Ovary (tissue), 3 donors: Measurements from ENCODE around the gene IST1.

Experiments
- POLR2A ChIP-seq: fragments of 450-650 bp; IDR thresholded peaks from one replicate; pipeline ENCODE4 v1.6.1; 2017; ENCODE audit warnings: antibody characterized with exemption, mild to moderate bottlenecking, moderate library complexity
- TF ChIP-seq, protein P1 (sequence below), 3 donors: fragments of 450-650 bp in 2 of 3; fragments of 200-600 bp in 1 of 3; IDR thresholded peaks; one replicate each; pipeline versions ENCODE4 v1.5.1 to v1.8.0; 2016 to 2022; ENCODE audit warnings: antibody characterized with exemption in 3 of 3, mild to moderate bottlenecking in 1 of 3
- donor health status: DM: no; HTN: no; CAD: no.

DNA sequence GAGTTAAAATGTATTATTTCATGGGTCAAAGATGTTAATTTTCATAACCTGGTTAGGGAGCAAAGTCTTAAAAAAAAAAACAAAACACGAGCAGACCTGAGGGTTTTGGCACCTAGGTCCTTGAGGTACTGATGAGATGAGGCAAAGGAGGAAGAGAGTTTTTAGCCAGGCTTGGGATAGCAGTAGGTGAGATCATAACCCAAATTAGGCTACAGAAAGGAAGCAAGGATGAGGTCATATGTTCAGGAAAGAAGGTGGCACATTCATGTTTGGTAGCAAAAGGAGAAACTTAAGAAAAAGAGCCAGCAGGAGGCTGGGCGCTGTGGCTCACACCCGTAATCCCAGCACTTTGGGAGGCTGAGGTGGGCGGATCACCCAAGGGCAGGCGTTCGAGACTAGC, 46.7 kb upstream of the IST1 start:
- TF ChIP-seq POLR2A = no peak
- TF ChIP-seq, protein P1, sequence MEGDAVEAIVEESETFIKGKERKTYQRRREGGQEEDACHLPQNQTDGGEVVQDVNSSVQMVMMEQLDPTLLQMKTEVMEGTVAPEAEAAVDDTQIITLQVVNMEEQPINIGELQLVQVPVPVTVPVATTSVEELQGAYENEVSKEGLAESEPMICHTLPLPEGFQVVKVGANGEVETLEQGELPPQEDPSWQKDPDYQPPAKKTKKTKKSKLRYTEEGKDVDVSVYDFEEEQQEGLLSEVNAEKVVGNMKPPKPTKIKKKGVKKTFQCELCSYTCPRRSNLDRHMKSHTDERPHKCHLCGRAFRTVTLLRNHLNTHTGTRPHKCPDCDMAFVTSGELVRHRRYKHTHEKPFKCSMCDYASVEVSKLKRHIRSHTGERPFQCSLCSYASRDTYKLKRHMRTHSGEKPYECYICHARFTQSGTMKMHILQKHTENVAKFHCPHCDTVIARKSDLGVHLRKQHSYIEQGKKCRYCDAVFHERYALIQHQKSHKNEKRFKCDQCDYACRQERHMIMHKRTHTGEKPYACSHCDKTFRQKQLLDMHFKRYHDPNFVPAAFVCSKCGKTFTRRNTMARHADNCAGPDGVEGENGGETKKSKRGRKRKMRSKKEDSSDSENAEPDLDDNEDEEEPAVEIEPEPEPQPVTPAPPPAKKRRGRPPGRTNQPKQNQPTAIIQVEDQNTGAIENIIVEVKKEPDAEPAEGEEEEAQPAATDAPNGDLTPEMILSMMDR (IDR thresholded peaks at IDR 0.05) = no peak
